Stimulated activated CD4-positive, alpha-beta T cell treated with anti-CD3 and anti-CD28 coated beads, Interleukin-4, amount 100 ng/mL, for 48 hours (primary cell): ENCODE data around the gene FGD4.

Experiments used
- DNase-seq, 2 donors: peaks; one replicate each; pipeline ENCODE4 v3.0.0-alpha.2; 2020; ENCODE audit warnings: low read depth in 2 of 2

Gene FGD4

DNA sequence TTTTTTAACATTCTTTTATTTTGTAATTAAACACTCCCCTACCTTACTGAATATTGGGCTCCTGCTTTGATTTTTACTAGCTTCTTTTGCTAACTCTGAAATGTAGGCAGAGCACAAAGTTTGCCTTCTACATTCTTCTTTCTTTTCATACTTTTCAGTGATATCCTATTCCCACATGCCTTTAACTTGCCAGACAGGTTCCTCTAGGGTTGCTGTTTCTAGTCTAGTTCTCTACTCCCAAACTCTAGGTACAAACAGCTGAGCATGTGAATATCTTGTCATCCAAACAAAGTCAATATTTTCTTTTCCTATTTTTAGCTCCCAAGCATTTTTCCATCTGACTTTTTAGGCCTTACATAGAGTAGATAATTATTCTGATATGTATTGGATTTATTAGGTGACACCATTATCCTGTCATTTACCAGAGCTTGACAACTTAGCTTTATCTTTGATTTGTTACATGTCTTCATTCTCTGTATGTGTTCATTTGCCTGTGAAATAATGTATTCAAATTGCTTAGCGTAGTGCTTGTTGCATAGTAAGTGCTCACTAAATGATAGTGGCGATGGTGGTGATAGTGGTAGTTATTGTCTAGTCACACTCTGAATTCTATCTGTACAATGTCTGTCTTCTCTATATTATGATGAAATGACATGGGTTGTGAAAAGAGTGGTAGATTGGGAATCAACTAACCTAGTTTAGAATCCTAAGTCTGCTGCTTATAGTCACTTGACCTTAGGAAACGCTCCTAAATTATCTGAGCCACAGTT, 206.2 kb downstream of the FGD4 start:
- DNase-seq: no peak

GRCh38 chr12:32606443-32606842, 207.1 kb downstream of the FGD4 start:
- DNase-seq: no peak

DNA sequence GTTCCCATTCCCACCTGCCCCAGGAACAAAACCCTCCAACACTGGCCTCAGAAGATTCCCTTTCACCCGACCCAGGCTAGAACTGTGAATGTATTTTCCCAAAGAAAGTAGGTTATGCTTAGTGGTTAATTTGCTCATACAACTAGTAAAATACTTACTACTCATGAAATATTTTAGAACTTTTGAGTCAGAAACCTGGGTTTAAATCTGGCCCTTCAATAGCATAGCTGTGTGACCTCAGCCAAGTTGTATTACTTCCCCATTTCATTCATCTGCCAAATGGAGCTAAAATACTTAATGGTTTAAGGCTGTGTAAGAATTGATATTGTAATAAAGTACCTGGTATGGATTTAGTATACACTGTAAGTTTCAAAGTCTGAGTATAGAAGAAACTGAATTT, 210.6 kb downstream of the FGD4 start:
- no peak for DNase-seq

DNA sequence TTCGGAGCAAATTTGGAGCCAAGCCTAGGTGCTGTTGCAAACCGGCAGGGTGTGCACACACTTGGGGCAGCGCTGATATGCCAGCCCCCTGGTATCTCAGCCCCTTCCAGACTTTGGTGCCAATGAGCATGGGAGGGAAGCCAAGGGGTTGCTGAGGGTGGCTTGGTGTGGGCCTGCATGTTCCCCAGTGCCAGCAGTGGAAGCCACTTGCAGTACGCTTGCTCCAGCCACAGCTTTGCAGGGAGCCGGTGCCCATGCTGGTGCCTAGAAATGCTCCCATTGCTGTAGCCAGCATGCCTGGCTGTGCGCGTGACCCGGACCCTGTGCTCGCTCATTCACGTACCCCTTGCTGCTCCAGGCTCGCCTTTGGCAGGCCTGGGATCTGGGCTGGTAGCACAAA, 212.6 kb downstream of the FGD4 start:
- DNase-seq: no peak

GRCh38 chr12:32612658-32613614, 213.6 kb downstream of the FGD4 start:
- no peak for DNase-seq

DNA sequence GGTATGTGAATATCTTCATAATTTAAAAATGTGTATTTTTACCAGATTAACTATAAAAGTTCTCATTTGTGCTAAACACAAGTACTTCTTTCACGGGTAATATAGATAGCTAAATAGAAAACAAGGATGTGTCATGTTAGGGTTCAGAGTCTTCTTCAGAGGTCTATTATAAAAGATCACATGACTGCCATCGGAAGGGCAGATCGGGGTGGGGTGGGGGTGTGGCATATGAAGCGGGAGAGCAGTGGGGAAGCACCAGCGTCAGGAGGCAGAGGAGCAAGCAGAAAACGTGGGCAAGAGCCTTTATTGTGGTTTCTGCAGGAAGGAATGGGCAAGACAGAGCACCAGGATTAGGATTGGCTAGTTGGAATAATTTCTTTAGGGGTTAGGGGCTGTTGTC, 216.1 kb downstream of the FGD4 start:
- no peak for DNase-seq

DNA sequence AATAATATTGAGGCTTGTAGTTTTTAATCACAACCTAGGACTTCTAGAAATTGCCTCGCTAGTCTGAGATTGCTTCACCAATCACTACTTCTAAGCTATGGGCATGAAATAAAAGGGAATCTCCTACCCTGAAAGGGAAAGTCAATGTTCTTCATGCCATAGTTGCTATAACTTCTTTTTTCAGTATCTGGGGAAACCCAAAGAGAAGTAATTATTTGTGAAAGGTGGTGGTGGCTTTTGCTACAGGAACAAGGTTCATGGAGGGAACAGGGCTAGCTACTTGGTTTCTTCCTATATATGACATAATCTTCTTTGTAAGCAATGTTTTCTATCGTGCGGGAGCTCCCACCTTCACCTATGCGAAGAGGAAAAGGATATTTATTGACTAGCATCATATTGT, 218.2 kb downstream of the FGD4 start:
- DNase-seq: no peak

GRCh38 chr12:32618115-32618514, 218.8 kb downstream of the FGD4 start:
- DNase-seq: no peak

DNA sequence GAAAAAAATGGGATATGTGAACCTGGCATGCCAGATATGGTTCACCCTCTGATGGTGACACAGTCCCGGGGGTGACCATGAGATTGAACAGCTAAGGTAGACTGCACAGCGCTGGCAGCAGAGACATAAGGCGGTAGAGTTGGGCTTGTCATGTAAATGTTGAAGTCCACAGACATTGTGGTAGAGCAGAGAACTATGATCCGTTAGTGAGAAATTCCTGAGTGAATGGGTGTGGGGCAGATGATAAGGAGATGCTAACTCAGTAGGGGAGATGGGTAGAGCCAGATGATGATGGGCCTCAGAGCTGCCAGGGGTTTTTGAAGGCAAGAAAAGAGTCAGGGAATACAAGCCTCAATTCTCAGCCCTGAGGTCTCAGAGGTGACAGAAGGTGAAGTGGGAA, 228.6 kb downstream of the FGD4 start:
- DNase-seq: no peak

GRCh38 chr12:32641287-32641901, 242.0 kb downstream of the FGD4 start:
- DNase-seq: no peak

DNA sequence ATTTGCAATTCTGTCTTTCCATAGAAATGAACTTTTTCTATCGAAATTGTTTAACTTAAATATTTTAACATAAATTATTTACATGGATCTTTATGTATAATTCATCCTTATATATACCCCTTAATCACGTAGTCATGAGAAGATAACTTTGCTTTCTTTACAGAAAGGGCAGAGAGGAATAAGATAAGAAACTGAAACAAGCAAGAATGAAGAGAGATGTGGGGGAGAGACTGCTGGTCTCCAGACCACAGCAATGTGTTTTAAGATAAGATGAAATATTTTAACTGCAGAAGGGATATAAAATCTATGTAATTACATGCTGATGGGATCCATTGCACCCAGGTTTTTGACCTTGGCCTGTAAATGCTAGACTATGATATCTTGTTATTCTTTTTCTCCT, 245.1 kb downstream of the FGD4 start:
- DNase-seq: no peak

GRCh38 chr12:32647275-32647674, 247.9 kb downstream of the FGD4 start:
- DNase-seq: no peak

- no peak for DNase-seq
Measured at GRCh38 chr12:32650508-32650907, 251.2 kb downstream of the FGD4 start.

GRCh38 chr12:32651151-32651955, 252.0 kb downstream of the FGD4 start:
- no peak for DNase-seq

- DNase-seq: no peak
Measured at GRCh38 chr12:32651956-32652210, 252.5 kb downstream of the FGD4 start.

DNA sequence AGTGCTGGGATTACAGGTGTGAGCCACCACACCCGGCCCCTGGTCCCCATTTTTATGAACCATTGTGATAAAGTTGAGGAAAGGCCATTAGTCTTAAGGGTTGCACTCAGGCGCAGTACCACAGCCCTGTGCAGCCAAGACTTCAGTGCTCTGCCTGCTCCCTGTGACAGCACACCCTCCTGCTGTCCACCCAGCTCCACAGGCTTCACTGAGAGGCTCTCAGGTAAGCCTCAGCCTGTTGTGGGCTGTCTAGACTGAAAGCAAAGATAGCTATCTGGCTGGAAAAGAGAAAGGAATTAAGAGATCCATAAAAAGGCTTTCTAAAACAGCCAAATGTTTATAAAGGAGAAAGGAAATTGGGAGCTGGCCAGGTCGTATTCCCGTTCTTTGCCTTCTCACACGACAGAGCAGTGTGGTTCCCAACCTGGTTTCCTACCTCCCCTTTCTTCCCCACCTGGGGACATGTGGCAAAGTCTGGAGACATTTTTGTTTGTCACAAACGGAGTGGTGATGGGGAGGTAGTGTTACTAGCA, 260.6 kb downstream of the FGD4 start:
- no peak for DNase-seq

DNA sequence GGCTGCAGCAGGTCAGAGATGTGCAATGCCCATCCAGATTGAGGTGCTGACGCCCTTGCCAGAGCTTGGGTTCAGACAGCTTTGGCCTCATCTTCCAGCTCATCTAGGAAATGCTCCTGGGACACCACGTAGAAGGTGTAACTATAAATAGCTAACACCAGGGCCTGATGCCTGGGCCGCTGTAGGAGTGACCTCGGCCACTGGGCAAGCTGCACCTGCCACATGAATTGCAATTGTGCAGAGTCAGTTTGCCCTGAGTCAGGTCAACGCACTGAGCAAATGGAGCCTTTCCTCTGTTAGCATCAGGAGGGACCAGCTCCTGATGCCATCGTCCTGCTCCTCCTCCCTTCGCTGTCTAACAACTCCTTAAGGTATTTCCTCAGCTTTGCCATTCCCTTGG, 262.3 kb downstream of the FGD4 start:
- DNase-seq: no peak

DNA sequence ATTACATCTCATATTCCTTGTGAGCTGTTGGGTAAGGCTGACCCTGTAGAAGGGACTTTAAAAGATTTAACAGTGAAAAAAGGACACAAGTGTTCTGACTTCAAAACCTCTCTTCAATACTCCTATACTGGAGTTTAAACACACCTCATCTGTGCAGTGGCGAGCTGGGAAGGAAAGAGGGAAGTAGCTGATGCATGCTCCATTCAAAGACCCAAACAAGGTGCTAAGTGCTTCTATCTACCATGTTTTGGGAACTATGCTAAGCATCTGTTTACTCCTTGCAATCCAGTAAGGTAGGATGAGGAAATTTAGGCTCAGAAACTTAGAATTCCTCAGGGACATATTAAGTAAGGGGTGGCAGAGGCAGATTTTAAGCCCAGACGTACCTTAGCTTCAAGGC, 263.3 kb downstream of the FGD4 start:
- no peak for DNase-seq

DNA sequence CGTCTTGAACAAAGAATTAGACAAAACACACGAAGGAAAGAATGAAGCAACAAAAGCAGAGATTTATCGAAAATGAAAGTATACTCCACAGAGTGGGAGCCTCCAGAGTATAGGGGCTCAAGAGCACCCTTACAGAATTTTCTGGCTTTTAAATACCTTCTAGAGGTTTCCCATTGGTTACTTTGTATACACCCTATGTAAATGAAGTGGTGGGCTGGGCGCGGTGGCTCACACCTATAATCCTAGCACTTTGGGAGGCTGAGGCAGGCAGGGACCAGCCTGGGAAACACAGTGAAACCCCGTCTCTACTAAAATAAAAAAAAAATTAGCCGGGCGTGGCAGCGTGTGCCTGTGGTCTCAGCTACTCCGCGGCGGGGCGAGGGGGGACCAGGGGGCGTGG, 266.7 kb downstream of the FGD4 start:
- no peak for DNase-seq

GRCh38 chr12:32669584-32669983, 270.2 kb downstream of the FGD4 start:
- DNase-seq: no peak

DNA sequence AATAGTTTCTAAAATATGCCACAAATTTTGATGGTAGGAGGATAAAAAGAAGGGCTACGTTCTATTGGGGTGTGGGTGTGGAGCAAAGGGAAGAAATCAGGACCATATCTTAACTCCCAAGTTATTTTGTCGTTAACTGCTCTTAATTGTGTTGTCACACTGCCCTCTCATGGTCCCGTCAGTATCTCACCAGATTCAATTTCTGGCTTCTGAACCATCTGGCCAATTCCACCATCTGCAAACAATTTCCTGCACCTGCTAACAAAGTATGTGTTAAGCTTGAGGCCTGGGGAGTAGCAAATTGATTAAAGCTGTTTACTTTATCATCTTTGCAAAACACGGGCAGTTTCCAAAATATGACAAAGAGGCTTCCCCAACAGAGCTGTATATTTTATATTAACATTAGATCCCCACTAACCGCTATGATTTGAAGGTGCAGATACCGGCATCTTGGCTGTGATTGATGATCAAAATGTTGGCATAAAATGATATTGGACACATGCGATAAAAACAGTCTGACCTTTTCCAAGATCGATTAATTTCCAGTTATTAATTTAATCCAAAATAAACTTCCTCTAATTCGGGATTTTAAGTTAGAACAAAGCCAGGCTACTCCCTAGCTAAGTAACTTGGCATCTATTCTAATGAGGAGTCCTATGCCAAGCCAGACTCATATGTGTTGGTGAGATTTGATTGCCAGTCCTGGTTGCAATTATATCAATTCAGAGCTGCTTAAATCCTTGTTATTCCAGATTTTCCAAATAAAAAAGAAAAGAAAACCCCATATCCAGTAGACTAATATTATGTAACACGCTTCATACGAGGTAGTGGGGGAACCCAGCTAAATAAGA, 272.8 kb downstream of the FGD4 start:
- no peak for DNase-seq
